ENCODE data around the gene NRP2.

GRCh38 chr2:205714058-205714776, 31.9 kb downstream of the NRP2 start:
- no peak for TF ChIP-seq CTCF (IDR thresholded peaks at IDR 0.05; ENCODE audit: insufficient read depth, low read depth, low read length)
- TF ChIP-seq EZH2 (IDR thresholded peaks at IDR 0.05; ENCODE audit: insufficient read depth, low read length): no peak

Measured in astrocyte (in vitro differentiated cells and primary cell).